NCI-H1105 treated with DMSO at 0.1 percent for 48 hours (cell line): ENCODE data around the gene MED13L.
"Not testable (repeated sequence)": the region's sequence is repeated elsewhere in the genome, so short reads cannot be mapped to it uniquely, and the experiment has no call there.

Experiments used
- DNase-seq: peaks from one replicate; lab custom pipeline; 2025; lab: John Stamatoyannopoulos, UW

The MED13L gene

DNA sequence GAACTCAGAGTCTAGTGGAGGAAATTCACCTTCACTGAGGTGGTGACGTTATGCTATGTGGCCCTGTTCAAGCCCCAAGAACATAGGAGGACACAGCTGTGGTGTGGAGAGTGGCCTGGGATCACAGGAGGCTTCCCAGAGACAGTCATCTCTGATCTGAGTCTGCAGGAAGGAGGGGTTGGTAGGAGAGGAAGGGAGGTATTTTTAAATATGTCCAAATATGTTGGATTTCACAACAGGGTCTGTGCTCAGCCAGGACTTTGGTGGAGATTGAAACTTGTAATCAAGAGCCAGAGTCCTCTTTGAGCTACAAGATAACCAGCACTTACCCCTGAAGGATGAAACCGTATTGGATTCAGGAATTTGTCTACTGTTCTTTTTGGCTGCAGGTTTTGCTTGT lies 26.4 kb upstream of the MED13L start:
- no peak for DNase-seq

DNA sequence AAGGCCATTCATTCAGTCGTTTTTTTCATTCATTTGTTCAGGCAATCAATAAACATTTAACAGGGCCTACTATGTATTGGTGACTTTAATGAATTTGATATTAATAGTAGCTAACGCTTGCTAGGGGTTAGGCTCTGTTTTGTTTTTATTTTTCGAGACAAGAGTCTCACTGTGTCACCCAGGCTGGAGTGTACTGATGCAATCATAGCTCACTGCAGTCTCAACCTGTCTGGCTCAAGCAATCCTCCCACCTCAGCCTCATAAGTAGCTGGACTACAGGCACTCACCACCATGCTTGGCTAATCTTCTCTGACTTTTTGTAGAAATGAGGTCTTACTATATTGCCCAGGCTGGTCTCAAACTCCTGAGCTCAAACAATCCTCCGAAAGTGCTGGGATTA lies 25.6 kb upstream of the MED13L start:
- no peak for DNase-seq

GRCh38 chr12:116302166-116303058 lies 24.9 kb upstream of the MED13L start:
- no peak for DNase-seq

GRCh38 chr12:116301621-116302020 lies 24.1 kb upstream of the MED13L start:
- DNase-seq: no peak

DNA sequence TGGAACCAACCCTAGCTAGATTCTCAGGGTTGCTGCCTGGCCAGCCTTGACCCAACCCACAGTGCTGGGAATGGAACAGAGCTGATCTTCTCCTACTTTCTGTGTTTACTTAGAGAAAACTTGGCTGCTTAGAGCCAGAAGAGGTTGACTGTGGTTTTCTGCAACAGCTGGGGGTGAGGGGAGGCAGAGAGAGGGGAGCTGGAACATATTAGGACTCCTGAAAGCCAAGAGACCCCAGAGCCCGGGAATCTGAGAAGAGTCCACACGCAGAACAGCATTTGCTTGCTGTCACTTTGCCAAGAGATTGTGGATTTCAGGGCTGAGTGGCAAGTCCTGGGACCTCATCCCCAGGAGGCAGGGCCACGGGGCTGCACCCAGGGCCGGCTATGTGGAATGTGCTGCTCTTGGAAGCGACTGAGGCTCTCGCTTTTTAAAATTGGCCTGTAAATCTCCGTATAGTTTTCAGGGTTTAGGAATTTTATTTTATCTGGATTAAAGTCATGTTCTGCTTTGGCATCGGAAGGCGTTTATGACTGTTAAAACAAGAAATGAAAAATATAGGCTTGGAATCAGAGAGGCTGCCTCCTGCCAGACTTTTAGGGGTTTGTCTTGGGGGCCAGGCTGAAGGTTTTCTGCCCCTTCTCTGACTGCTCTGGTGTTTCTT lies 22.3 kb upstream of the MED13L start:
- DNase-seq: no peak

- no peak for DNase-seq
Measured at GRCh38 chr12:116299064-116299463, 21.6 kb upstream of the MED13L start.

DNA sequence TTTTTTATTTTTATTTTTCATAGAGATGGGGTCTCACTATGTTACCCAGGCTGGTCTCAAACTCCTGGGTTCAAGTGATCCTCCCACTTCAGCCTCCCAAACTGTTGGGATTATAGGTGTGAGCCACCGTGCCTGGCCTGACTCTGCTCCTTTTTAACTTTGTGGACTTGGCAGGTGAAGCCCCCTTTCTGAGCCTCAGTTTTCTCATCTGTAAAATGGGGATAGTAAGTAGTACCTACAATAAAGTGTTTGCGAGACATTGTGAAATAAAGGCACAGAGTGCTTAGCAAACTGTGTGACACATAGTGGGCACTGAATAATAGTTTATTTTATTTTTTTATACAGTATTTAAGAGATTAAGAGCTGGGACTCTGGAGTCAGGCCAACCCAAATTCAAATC lies 21.1 kb upstream of the MED13L start:
- no peak for DNase-seq

DNA sequence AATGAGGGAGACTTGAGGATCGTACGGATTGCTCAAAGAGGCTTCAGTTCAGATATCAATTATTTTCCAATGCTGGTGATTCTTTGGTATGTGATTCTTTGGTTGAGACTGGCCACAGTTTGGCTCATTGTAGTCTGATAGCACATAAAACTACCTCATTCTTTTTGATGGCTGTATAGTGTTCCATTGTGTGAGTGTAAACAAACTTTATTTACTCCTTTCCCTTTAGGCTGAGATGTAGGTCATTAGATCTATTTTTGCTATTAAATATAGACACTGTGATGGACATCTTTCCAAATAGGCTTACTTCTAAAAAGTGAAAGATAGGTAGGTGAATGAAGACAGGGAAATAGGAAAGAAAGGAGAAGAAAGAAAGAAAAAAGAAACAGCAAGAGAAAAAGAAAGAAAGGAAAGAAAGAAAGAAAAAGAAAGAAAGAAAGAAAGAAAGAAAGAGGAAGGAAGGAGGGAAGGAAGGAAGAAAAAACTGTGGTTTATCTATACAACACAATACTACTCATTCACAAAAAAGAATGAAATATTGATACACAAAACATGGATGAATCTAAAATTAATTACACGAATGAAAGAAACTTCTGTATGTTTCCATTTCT lies 19.8 kb upstream of the MED13L start:
- no peak for DNase-seq

DNA sequence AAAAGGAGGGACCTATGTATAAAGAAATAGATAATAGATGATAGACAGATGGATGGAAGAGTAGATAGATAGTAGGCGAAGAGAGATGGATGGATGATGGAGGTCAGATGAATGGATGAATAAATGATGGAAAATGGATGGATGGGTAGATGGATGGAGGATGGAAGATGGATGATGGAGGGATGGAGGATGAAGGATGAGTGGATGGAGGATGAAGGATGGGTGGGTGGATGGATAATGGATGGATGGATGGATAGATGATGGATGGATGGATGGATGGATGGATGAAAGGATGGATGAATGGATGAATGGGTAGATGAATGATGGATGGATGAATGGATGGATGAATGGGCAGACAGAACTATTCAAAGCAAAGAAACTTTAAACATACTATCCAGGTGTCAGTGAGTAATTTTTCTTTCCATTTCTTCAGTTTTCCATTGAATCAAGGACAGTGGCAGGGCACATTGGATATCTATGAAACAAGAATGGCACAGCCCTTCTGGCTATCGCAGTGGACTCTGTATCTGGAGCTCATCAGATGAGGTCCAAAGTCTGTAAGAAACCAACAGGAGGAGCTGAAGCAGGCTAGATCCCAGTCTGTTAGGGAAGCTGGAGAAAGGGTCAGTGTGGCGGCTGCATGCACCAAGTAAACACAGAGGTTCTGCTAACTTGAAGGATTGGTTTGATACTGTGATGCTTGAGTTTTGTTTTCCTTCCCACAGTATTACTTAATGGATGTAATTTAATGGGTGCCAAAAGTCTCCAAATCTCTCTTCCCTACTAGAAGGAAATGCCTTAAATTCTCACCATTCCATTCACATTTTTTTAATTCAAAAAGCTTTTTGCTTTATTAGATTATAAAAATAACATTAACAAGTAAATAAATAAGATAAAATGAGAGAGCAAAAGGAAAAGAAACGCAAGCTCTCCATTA lies 18.1 kb upstream of the MED13L start:
- no peak for DNase-seq

DNA sequence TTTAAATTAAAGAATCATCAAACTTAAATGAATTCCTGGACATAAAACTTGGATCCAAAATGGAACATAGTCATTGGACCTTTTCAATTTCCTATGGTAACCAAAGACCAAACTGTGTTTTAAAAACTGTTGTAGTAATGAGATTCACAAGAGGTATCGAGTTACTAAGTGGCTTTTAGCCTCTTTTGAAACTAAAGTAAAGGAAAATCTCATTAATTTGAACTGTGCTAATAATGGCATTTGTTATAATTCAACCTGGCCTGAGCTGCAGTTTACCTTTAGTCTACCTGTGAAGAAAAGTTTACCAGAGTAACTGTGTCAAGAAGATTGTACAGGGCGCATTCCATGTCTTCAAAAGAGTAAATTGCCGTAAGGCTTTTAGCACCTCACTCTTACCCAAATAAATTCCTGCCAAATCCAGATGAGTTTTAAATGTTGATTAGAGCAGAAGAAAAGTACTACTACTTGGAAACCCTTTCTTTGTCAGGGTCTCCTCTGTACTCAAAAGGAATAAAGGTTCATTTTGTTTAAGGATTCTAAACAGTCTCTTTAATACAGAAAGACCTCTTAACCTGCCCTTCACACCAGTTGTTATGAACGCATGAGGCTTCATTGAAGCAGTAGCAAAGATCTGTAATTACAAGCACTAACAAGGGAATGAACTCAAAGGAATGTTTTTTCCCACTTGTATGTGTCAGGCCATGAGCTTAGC lies 17.1 kb upstream of the MED13L start:
- peak; percentile 64 for DNase-seq

DNA sequence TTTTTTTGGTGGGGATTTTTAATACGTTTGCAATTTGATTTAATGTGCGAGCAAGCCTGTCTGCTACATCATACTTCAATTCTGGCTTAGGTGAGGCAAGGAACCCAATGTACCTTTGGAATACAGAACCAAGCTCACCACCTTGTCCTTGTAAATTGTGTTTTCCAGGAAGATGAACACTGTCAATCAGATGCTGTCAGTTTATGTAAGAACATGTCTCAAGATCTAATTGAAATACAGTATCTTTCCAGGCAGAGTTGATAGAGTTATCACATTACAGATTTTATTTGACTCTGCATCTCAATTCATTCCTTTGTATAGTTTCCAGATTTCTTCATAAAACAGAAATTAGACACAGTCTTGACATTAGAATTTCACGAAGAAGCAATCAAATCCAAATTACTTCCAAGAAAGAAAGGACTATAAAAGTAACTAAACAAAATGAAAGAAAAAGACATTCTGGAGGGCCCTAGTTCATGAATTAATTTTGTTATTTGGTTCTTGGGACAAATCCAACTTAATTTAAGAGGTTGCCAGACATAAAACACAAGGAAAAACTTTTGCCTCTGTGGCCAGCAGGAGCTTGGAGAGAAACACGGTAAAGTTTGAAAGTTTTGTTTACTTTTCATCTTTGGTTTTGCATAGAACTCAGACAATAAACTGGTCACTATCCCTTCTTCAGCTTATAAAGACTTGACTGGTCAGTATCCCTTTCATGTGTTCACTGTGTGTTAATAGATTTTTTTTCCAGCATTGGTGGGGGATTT lies 16.4 kb upstream of the MED13L start:
- DNase-seq: no peak

DNA sequence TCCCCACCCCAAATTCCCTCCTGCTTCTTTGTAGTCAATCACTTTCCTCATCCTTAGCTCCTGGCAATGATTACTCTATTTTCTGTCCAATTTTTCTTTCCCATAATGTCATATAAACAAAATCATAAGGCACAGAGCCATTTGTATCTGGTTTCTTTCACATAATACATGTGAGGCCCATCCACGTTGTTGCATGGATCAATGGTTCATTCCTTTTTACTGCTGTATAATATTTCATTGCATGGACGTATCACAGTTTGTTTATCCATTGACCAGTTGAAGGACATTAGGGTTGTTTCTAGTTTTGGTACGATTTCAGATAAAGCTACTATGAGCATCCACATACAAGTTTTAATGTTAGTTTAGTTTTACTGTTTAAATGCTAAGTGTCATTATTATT lies 13.7 kb upstream of the MED13L start:
- DNase-seq: no peak

DNA sequence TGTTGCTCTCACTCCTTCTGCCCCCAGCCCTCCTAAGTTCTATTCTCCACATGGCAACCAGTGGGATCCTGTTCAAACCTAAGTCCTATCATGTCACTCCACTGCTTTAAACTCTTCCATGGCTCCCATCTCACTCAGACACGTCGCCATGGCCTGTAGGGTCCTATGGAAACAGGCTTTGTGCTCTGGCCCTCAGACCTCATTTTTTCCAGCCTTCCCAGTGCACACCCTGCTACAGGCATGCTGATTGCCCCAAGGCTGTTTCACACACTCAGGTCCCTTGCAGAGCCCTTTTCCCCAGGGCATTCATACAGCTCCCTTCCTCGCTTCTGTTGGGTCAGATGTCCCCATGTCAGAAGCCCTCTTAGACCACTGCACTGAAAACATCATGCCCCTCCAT lies 11.2 kb upstream of the MED13L start:
- DNase-seq: no peak

DNA sequence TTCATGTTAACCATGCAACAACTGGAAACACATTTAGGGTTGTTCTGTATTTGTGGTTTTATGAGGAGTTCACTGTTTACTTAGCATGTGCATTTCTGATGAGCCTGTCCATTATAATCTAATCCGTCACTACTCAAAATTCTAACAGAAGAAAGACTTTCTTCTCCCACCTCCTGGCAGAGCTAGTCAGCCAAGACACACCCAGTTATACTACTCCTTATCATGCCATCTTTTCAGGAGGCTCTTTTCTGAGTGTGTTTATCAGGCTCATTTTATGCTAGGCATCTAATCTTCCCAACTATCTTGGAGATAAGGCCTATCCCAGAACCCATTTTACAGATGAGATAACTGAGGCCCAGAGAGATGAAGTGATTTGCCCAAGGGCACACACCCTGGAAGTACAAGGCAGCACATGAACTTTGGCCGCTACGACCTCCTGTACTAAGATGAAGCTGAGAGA lies 10.4 kb upstream of the MED13L start:
- DNase-seq: no peak

GRCh38 chr12:116284396-116284795 lies 6.9 kb upstream of the MED13L start:
- no peak for DNase-seq

GRCh38 chr12:116283881-116284280 lies 6.4 kb upstream of the MED13L start:
- not testable (repeated sequence) for DNase-seq

DNA sequence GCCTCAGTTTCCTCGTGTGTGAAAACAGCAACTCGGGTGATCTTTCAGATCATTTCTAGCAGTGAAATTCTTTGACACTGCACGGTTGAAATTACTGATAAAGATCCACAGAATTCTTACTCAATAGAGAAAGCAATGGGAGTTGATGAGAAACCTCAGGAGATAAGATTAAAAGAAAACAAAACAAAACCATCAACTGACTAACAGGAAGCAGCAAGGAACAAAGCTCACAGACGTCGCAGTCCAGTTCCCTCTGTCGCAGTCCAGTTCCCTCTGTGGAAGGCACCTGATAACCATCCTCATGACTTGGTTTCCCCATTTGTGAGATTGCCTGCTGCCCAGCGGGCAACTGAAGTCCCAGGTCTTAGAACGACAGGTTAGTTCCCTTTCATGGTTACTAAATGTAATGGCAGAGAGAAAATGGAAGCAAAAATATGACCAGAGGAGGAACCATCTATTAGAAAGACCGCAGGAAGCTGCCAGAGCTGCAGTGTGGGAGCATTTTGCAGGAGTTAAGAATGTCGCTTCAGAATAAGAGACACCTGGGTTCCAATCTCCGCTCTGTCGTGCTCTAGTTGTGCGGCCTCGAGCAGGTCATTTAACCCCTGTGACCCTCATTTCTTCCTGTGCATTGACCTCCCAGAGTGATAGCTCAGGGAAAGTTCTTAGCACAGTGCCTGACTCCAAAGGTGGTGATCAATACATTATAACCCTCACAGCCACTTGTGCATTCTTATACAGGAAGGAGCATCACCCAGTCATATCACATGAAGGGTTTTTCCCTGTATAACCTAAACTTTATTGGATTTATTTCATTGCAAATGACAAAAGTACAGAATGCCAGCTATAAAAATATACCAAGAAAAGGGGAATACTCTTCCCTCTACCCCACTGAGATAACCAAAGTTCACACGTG lies 5.1 kb upstream of the MED13L start:
- no peak for DNase-seq

GRCh38 chr12:116280595-116281290 lies 3.2 kb upstream of the MED13L start:
- no peak for DNase-seq

DNA sequence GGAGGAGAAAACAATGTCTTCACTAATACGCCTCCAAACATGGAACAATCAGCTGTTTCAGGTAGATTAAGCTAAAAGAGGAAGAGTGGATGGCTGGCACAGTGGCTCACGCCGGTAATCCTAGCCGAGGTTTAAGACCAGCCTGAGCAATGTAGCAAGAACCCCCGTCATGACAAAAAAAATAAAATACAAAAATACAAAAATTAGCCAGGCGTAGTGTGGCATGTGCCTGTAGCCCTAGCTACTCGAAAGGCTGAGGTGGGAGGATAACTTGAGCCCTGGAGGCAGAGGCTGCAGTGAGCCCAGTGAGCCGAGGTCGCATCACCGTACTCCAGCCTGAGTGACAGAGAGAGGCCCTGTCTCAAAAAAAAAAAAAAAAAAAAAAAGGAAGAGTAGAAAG lies 1.2 kb upstream of the MED13L start:
- no peak for DNase-seq
